TTC549 (cell line): Measurements from ENCODE around the gene CHKB.
"Not testable (repeated sequence)": the region's sequence is repeated elsewhere in the genome, so short reads cannot be mapped to it uniquely, and the experiment has no call there.

ENCODE experiments used
- FAIRE-seq: peaks from 2 replicates; lab custom pipeline; 2012; peaks lifted over from hg19 to GRCh38; lab: Jason Lieb, UNC

CHKB gene

DNA sequence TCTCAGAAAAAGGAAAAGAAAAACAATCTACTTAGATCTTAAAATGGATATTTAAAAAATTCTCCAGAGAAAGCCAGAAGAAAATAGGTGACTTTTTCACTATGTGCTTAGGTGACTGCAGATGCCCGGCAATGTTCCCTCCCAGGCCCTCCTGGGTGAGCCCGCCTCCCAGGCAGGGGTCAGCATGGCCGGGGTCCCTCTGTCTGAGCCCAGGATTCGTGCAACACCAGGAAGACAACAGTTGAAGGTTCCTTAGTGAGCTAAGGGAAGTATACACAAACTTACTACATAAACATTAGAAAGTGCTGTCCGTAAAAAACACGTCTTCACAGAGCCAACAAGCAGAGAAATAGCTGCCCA lies 29.5 kb upstream of the CHKB start:
- no peak for FAIRE-seq

DNA sequence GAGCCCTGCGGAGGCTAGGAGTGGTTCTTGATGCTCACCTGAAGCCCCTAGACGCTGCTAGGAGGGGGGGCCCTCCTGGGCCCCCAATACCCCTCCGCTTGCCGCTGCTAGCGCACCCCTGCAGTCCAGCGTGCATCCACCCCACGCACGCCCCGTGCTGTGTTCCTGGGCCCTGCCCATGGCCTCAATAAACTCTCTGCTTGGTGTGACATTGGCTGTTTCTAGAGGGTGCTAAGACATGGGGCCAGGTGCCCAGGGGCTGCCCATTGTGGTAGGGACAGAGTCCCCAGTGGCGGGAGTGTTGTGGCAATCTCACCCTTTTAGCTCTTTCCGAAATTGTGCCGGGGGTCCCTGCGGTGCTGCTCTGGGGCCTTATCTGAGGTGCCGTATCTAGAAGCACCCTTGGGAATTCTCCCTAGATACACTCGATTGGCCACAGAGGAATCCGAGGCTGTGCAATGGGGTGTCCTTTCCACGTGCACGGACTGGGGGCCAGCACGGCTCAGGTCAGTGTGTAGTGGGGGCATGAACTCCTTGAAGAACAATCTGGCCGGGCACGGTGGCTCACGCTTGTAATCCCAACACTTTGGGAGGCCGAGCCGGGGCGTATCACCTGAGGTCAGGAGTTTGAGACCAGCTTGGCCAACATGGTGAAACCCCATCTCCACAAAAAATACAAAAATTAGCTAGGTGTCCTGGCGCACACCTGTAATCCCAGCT lies 28.9 kb upstream of the CHKB start:
- FAIRE-seq: no peak

GRCh38 chr22:50610581-50610980 lies 27.9 kb upstream of the CHKB start:
- no peak for FAIRE-seq

GRCh38 chr22:50610041-50610451 lies 27.4 kb upstream of the CHKB start:
- no peak for FAIRE-seq

GRCh38 chr22:50609599-50609998 lies 26.9 kb upstream of the CHKB start:
- no peak for FAIRE-seq

- no peak for FAIRE-seq
Measured at GRCh38 chr22:50608996-50609395, 26.3 kb upstream of the CHKB start.

DNA sequence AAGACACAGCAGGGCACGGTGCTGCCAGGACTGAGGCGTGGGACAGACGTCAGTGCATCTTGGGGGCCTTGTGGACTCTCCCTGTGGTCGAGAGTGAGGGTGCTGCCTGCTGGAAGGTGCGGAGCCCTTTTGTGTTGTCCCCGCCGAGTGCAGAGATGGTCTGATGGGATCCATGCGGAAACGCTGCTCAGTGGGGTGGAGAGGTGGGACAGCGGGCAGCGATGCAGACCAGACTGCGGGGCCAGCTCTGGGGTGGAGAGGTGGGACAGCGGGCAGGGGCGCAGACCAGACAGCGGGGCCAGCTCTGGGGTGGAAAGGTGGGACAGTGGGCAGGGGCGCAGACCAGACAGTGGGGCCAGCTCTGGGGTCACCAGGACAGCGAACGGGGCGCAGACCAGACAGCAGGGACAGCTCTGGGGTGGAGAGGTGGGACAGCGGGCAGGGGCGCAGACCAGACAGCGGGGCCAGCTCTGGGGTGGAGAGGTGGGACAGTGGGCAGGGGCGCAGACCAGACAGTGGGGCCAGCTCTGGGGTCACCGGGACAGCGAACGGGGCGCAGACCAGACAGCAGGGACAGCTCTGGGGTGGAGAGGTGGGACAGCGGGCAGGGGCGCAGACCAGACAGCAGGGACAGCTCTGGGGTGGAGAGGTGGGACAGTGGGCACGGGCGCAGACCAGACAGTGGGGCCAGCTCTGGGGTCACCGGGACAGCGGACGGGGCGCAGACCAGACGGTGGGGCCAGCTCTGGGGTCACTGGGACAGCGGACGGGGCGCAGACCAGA lies 25.6 kb upstream of the CHKB start:
- FAIRE-seq: not testable (repeated sequence)

GRCh38 chr22:50607659-50608020 lies 25.0 kb upstream of the CHKB start:
- no peak for FAIRE-seq

- no peak for FAIRE-seq
Measured at GRCh38 chr22:50606946-50607658, 24.5 kb upstream of the CHKB start.

GRCh38 chr22:50606165-50606945 lies 23.7 kb upstream of the CHKB start:
- FAIRE-seq: no peak

DNA sequence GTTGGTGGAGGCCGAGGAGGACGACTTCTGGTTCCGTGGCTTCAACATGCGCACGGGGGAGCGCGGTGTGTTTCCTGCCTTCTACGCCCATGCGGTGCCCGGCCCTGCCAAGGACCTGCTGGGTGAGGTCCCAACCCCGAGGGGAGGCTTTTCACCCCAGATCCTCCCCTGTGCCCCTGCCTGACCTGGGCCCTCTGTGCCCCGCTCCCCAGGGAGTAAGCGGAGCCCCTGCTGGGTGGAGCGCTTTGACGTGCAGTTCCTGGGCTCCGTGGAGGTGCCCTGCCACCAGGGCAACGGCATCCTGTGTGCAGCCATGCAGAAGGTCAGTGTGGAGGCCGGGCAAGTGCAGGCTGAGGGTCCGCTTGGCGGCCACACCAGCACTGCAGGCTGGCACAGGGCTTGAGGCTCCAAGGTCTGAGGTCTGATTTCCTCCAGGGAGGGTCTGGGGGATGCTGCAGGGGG lies 23.0 kb upstream of the CHKB start:
- no peak for FAIRE-seq

- FAIRE-seq: no peak
Measured at GRCh38 chr22:50605002-50605612, 22.5 kb upstream of the CHKB start.

- FAIRE-seq: no peak
Measured at GRCh38 chr22:50604256-50605001, 21.8 kb upstream of the CHKB start.

GRCh38 chr22:50603511-50604255 lies 21.0 kb upstream of the CHKB start:
- FAIRE-seq: no peak

DNA sequence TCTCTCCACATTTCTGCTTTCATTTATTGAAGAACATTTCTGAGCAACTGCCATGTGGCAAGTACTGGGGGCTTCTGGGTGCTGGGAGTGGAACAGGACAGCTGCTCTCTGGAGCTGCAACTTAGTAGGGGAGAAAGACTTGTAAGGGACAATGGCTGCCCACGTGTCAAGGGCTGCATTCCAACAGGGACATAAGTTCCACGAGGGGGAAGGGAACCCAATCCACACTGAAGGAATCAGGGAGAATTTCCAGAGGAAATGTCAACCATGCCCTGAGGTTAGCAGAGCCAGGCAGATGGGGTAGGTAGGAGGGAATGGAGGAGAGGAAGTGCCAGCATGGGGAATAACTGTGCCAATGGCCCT lies 19.7 kb upstream of the CHKB start:
- no peak for FAIRE-seq

DNA sequence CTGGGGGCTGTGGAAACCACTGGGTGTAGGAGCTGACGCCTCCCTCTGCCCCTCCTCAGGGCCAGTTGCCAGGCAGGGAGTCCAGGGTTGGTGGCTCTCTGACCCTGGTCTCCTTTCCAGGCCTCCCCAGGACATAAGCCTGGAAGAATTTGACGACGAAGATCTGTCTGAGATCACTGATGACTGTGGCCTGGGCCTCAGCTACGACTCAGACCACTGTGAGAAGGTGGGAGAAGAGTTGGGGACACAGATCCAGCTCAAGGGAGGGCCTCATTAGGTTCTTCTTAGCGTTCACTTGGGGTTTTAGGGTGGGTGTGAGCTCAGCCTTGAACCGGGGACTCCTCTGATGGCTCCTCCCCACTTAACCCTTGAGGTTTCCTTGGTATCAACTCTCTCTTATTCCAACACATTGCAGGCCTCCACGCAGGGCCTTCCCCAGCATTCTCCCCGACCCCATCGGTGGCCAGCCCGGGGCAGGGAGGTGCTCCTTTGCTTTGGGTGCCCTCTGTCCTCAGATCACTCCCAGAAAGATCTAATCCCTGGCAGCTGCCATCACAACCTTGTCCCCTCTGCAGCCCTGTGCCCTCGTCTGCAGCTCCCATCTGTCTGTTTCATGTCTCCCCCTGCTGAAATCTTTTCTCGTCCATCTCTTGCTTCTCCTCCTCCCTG lies 19.2 kb upstream of the CHKB start:
- no peak for FAIRE-seq

GRCh38 chr22:50600967-50601668 lies 18.5 kb upstream of the CHKB start:
- no peak for FAIRE-seq

GRCh38 chr22:50600538-50600937 lies 17.9 kb upstream of the CHKB start, which contains the start of gene MAPK8IP2:
MAPK8IP2 (plus strand) TSS chr22:50600793; CDS start chr22:50600819, 26 bp downstream.
- FAIRE-seq: no peak

- no peak for FAIRE-seq
Measured at GRCh38 chr22:50599816-50600455, 17.3 kb upstream of the CHKB start.
